Mesodermal cell (in vitro differentiated cells): ENCODE measurements around the gene SERTAD4.
A peak's percentile ranks its signal among the peaks of the same experiment; 100 is the strongest.

ENCODE experiments used
- H3K27ac ChIP-seq: 2 replicates; pipeline ENCODE4 v1.7.0; 2013; ENCODE audit warnings: mild to moderate bottlenecking, low read depth, low read length, moderate library complexity; ENCODE audit not compliant: severe bottlenecking
- H3K36me3 ChIP-seq: 2 replicates; pipeline ENCODE4 v1.7.1; 2013; ENCODE audit warnings: mild to moderate bottlenecking, low read length, moderate library complexity; ENCODE audit not compliant: control insufficient read depth, insufficient read depth
- H3K4me1 ChIP-seq: one replicate; pipeline ENCODE4 v1.7.1; 2013; ENCODE audit warnings: mild to moderate bottlenecking, low read length; ENCODE audit not compliant: insufficient read depth, control insufficient read depth, poor library complexity, severe bottlenecking
- H3K4me3 ChIP-seq: 2 replicates; pipeline ENCODE4 v1.7.0; 2013; ENCODE audit warnings: low read length, control low read depth, mild to moderate bottlenecking; ENCODE audit not compliant: insufficient read depth, poor library complexity, severe bottlenecking; ENCODE audit errors: extremely low read depth
- H3K9me3 ChIP-seq: 2 replicates; pipeline ENCODE4 v1.7.1; 2013; ENCODE audit warnings: mild to moderate bottlenecking, low read length, moderate library complexity; ENCODE audit not compliant: control insufficient read depth
- WGBS, 2 experiments: methylation state at CpG; one replicate each; pipeline ENCODE4 v1.1.5; 2013; ENCODE audit warnings: missing lambda C conversion rate in 2 of 2; ENCODE audit not compliant: insufficient coverage in 2 of 2; 5-methylcytosine and 5-hydroxymethylcytosine counted together

SERTAD4 gene

GRCh38 chr1:210246447-210246846 lies 13.9 kb downstream of the SERTAD4 start:
- Histone ChIP-seq H3K9me3 (no peaks in the 10 kb centered on the region), H3K4me1 (peaks cover 18% of the 10 kb centered on the region), H3K27ac (no peak overlapping the region), H3K4me3 (no peak overlapping the region), H3K36me3 (no peaks in the 10 kb centered on the region)
- 80 to 96% methylated on average over 1 to 3 of the region's 6 CpGs for WGBS, 2 experiments

GRCh38 chr1:210248341-210248740 lies 15.7 kb downstream of the SERTAD4 start:
- H3K27ac ChIP-seq: no peak overlapping the region
- H3K4me1 ChIP-seq: peaks cover 33% of the 10 kb centered on the region
- H3K36me3 ChIP-seq: no peaks in the 10 kb centered on the region
- H3K4me3 ChIP-seq: no peak overlapping the region
- no peaks in the 10 kb centered on the region for H3K9me3 ChIP-seq
- WGBS, 2 experiments: 87 to 96% methylated on average over 3 of the region's 4 CpGs

- Histone ChIP-seq H3K36me3 (no peaks in the 10 kb centered on the region), H3K9me3 (no peaks in the 10 kb centered on the region), H3K4me3 (peak overlapping the region; percentile 40), H3K4me1 (peaks cover 29% of the 10 kb centered on the region), H3K27ac (peak overlapping the region; percentile 64)
- 4 to 8% methylated on average over 2 to 8 of the region's 11 CpGs for WGBS, 2 experiments
Observed at GRCh38 chr1:210250665-210250997, 18.0 kb downstream of the SERTAD4 start.

- H3K27ac ChIP-seq: peak overlapping the region; percentile 64
- WGBS, 2 experiments: 0 to 2% methylated on average over 19 to 20 of the region's 37 CpGs
- peak overlapping the region; percentile 40 for H3K4me3 ChIP-seq
Observed at GRCh38 chr1:210250998-210251679, 18.5 kb downstream of the SERTAD4 start.

GRCh38 chr1:210251680-210252490 lies 19.3 kb downstream of the SERTAD4 start:
- WGBS, 2 experiments: 5 to 7% methylated on average over 41 to 50 of the region's 58 CpGs
- peak overlapping the region; percentile 64 for H3K27ac ChIP-seq

More at GRCh38 chr1:210250998-210251679, 18.5 kb downstream of the SERTAD4 start:
- peaks cover 29% of the 10 kb centered on the region for H3K4me1 ChIP-seq
- H3K36me3 ChIP-seq: no peaks in the 10 kb centered on the region
- no peaks in the 10 kb centered on the region for H3K9me3 ChIP-seq

GRCh38 chr1:210252621-210253051 lies 20.0 kb downstream of the SERTAD4 start:
- no peaks in the 10 kb centered on the region for H3K36me3 ChIP-seq
- no peak overlapping the region for H3K27ac ChIP-seq
- 3 to 4% methylated on average over 18 to 28 of the region's 29 CpGs for WGBS, 2 experiments
- H3K4me1 ChIP-seq: peaks cover 22% of the 10 kb centered on the region
- no peaks in the 10 kb centered on the region for H3K9me3 ChIP-seq
- H3K4me3 ChIP-seq: peak overlapping the region; percentile 40

More at GRCh38 chr1:210251680-210252490, 19.3 kb downstream of the SERTAD4 start:
- Histone ChIP-seq H3K4me3 (peak overlapping the region; percentile 40), H3K36me3 (no peaks in the 10 kb centered on the region), H3K9me3 (no peaks in the 10 kb centered on the region), H3K4me1 (peaks cover 22% of the 10 kb centered on the region)

GRCh38 chr1:210254298-210254697 lies 21.7 kb downstream of the SERTAD4 start:
- H3K9me3 ChIP-seq: no peaks in the 10 kb centered on the region
- H3K36me3 ChIP-seq: no peaks in the 10 kb centered on the region
- H3K4me1 ChIP-seq: peaks cover 26% of the 10 kb centered on the region
- H3K4me3 ChIP-seq: no peak overlapping the region
- no peak overlapping the region for H3K27ac ChIP-seq

GRCh38 chr1:210257698-210258529 lies 25.3 kb downstream of the SERTAD4 start:
- peaks cover 31% of the 10 kb centered on the region for H3K4me1 ChIP-seq
- H3K27ac ChIP-seq: no peak overlapping the region
- WGBS, 2 experiments: 90 to 93% methylated on average over 10 to 12 of the region's 13 CpGs
- H3K4me3 ChIP-seq: no peak overlapping the region
- H3K36me3 ChIP-seq: no peaks in the 10 kb centered on the region
- H3K9me3 ChIP-seq: no peaks in the 10 kb centered on the region

- H3K36me3 ChIP-seq: no peaks in the 10 kb centered on the region
- H3K4me3 ChIP-seq: no peak overlapping the region
- H3K9me3 ChIP-seq: no peaks in the 10 kb centered on the region
- 50 to 62% methylated on average over 2 to 3 of the region's 4 CpGs for WGBS, 2 experiments
- H3K27ac ChIP-seq: peak overlapping the region; percentile 29
- H3K4me1 ChIP-seq: peaks cover 33% of the 10 kb centered on the region
Observed at GRCh38 chr1:210259561-210259960, 27.0 kb downstream of the SERTAD4 start.

- Histone ChIP-seq H3K9me3 (no peaks in the 10 kb centered on the region), H3K4me3 (no peak overlapping the region), H3K36me3 (no peaks in the 10 kb centered on the region), H3K4me1 (peaks cover 39% of the 10 kb centered on the region), H3K27ac (peak overlapping the region; percentile 29)
- 88% methylated on average over 3 to 4 of the region's 4 CpGs for WGBS, 2 experiments
Observed at GRCh38 chr1:210260096-210260495, 27.5 kb downstream of the SERTAD4 start.
